H1 (cell line): ENCODE measurements around the gene WDR77. TPM values are rescaled to one million over a fixed set of nuclear protein-coding genes. Genes with fewer than 3 reads are reported as not detected.

ENCODE experiments used
- CTCF ChIA-PET: fragments of 300-600 bp; sonication (Branson Sonifier 250); formaldehyde crosslinking; loops from one replicate; lab custom pipeline; 2021; ENCODE audit not compliant: partially characterized antibody; lab: Charles Lee
- POLR2A ChIA-PET: fragments of 300-600 bp; sonication (Branson Sonifier 250); formaldehyde crosslinking; loops from one replicate; lab custom pipeline; 2021; ENCODE audit warnings: inconsistent platforms; ENCODE audit not compliant: partially characterized antibody; lab: Charles Lee
- DNase-seq, 2 experiments: peaks; one replicate each; pipeline versions ENCODE4 v3.0.0 to v3.0.0-alpha.2; 2010 to 2022; ENCODE audit warnings: low spot score in 2 of 2, low read depth in 1 of 2, mixed read lengths in 1 of 2
- FAIRE-seq: peaks from 2 replicates; lab custom pipeline; 2011; peaks lifted over from hg19 to GRCh38; lab: Jason Lieb, UNC
- H2AFZ ChIP-seq: 2 replicates; pipeline ENCODE4 v1.8.1; 2012; ENCODE audit warnings: low read length, inconsistent platforms
- H2AK5ac ChIP-seq: 2 replicates; pipeline ENCODE4 v1.6.1; 2013; ENCODE audit warnings: low read depth, low read length
- H2BK120ac ChIP-seq: replicated peaks from 2 replicates; pipeline ENCODE3; 2013; ENCODE audit warnings: low read depth, low read length, inconsistent platforms
- H2BK12ac ChIP-seq: 2 replicates; pipeline ENCODE4 v1.6.1; 2013; ENCODE audit warnings: low read depth, low read length
- H2BK15ac ChIP-seq: 2 replicates; pipeline ENCODE4 v1.6.1; 2013; ENCODE audit warnings: low read length
- H2BK20ac ChIP-seq: 2 replicates; pipeline ENCODE4 v1.6.1; 2013; ENCODE audit warnings: low read length
- H2BK5ac ChIP-seq: 2 replicates; pipeline ENCODE4 v1.6.1; 2013; ENCODE audit warnings: low read depth, low read length
- H3K14ac ChIP-seq: 2 replicates; pipeline ENCODE4 v1.6.1; 2013; ENCODE audit warnings: inconsistent platforms; ENCODE audit not compliant: insufficient read length
- H3K18ac ChIP-seq: 2 replicates; pipeline ENCODE4 v1.6.1; 2013; ENCODE audit warnings: low read length; ENCODE audit errors: extremely low read depth
- H3K23ac ChIP-seq: 2 replicates; pipeline ENCODE4 v1.6.1; 2013; ENCODE audit warnings: inconsistent platforms; ENCODE audit not compliant: insufficient read length
- H3K23me2 ChIP-seq: 2 replicates; pipeline ENCODE4 v1.6.1; 2013; ENCODE audit warnings: low read depth, low read length
- H3K27ac ChIP-seq: 2 replicates; pipeline ENCODE4 v1.6.1; 2011; ENCODE audit warnings: low read depth, low read length, inconsistent platforms
- H3K27me3 ChIP-seq, 4 experiments: replicated peaks in 1 of 4; 1 replicate in 1 of 4; 2 replicates in 3 of 4; pipeline versions ENCODE4 v1.6.1 to v1.8.1; 2011 to 2013; ENCODE audit warnings: low read length in 3 of 4, mild to moderate bottlenecking in 3 of 4, inconsistent platforms in 2 of 4, mixed read lengths in 2 of 4, moderate library complexity in 1 of 4; ENCODE audit not compliant: control insufficient read depth in 3 of 4, insufficient read depth in 3 of 4; ENCODE audit errors: extremely low read depth in 1 of 4
- H3K36me3 ChIP-seq, 4 experiments: 2 replicates each; pipeline versions ENCODE4 v1.6.1 to v1.8.1; 2011 to 2013; ENCODE audit warnings: mild to moderate bottlenecking in 4 of 4, low read length in 3 of 4, moderate library complexity in 2 of 4, control low read depth in 1 of 4, inconsistent platforms in 1 of 4; ENCODE audit not compliant: insufficient read depth in 4 of 4, control insufficient read depth in 2 of 4
- H3K4ac ChIP-seq: replicated peaks from 2 replicates; pipeline ENCODE3; 2013; ENCODE audit warnings: low read length, low read depth, mixed read lengths, inconsistent platforms; ENCODE audit not compliant: insufficient read length
- H3K4me1 ChIP-seq, 4 experiments: replicated peaks in 1 of 4; 1 replicate in 1 of 4; 2 replicates in 3 of 4; pipeline versions ENCODE4 v1.6.1 to v1.8.1; 2011 to 2013; ENCODE audit warnings: low read length in 3 of 4, inconsistent platforms in 2 of 4, mixed read lengths in 1 of 4; ENCODE audit not compliant: insufficient read depth in 4 of 4, control insufficient read depth in 3 of 4
- H3K4me2 ChIP-seq, 2 experiments: 2 replicates each; pipeline versions ENCODE4 v1.6.1 to v1.8.1; 2011 to 2013; ENCODE audit warnings: low read depth in 2 of 2, low read length in 2 of 2, control low read depth in 1 of 2, inconsistent platforms in 1 of 2, mild to moderate bottlenecking in 1 of 2; ENCODE audit not compliant: insufficient read depth in 1 of 2
- H3K4me3 ChIP-seq, 4 experiments: fragments of 200-600, 300-600 bp in 1 of 4; sonication (generic), shearing (Covaris generic), sonication (Bioruptor Twin) in 1 of 4; 2 replicates each; pipeline versions ENCODE4 v1.5.1 to v1.8.1; 2011 to 2016; ENCODE audit warnings: low read length in 4 of 4, low read depth in 3 of 4, control low read depth in 2 of 4, inconsistent platforms in 2 of 4, mild to moderate bottlenecking in 2 of 4, mixed read lengths in 1 of 4, moderate library complexity in 1 of 4; ENCODE audit not compliant: insufficient read depth in 2 of 4; ENCODE audit errors: extremely low read depth in 1 of 4
- H3K56ac ChIP-seq: replicated peaks from 2 replicates; pipeline ENCODE3; 2013; ENCODE audit warnings: low read depth, mild to moderate bottlenecking, mixed read lengths, low read length, inconsistent platforms; ENCODE audit not compliant: insufficient read length
- H3K79me1 ChIP-seq: 2 replicates; pipeline ENCODE4 v1.6.1; 2013; ENCODE audit warnings: low read depth, low read length, control low read depth
- H3K79me2 ChIP-seq, 2 experiments: 2 replicates each; pipeline versions ENCODE4 v1.6.1 to v1.8.1; 2012 to 2013; ENCODE audit warnings: low read length in 2 of 2, mild to moderate bottlenecking in 2 of 2, inconsistent platforms in 1 of 2; ENCODE audit not compliant: insufficient read depth in 2 of 2, control insufficient read depth in 1 of 2
- H3K9ac ChIP-seq, 4 experiments: replicated peaks in 1 of 4; 1 replicate in 1 of 4; 2 replicates in 3 of 4; pipeline versions ENCODE4 v1.6.1 to v1.8.1; 2011 to 2013; ENCODE audit warnings: low read depth in 3 of 4, low read length in 3 of 4, control low read depth in 2 of 4, mild to moderate bottlenecking in 2 of 4, moderate library complexity in 2 of 4, inconsistent platforms in 1 of 4; ENCODE audit errors: extremely low read depth in 1 of 4
- H3K9me3 ChIP-seq, 2 experiments: 2 replicates each; pipeline versions ENCODE4 v1.6.1 to v1.8.1; 2012 to 2013; ENCODE audit warnings: mild to moderate bottlenecking in 2 of 2, moderate library complexity in 2 of 2, control low read depth in 1 of 2, inconsistent platforms in 1 of 2, low read depth in 1 of 2, low read length in 1 of 2, mixed read lengths in 1 of 2; ENCODE audit not compliant: insufficient read depth in 2 of 2
- H4K20me1 ChIP-seq, 2 experiments: replicated peaks in 1 of 2; 2 replicates each; pipeline versions ENCODE3 to v1.8.1; 2011 to 2013; ENCODE audit warnings: inconsistent platforms in 2 of 2, low read length in 2 of 2, mild to moderate bottlenecking in 1 of 2; ENCODE audit not compliant: insufficient read depth in 2 of 2, control insufficient read depth in 1 of 2
- H4K5ac ChIP-seq: 2 replicates; pipeline ENCODE4 v1.6.1; 2013; ENCODE audit warnings: low read length, low read depth, mixed read lengths, inconsistent platforms; ENCODE audit not compliant: insufficient read length
- H4K8ac ChIP-seq: 2 replicates; pipeline ENCODE4 v1.8.0; 2013; ENCODE audit warnings: mild to moderate bottlenecking, moderate library complexity, low read length, inconsistent platforms; ENCODE audit not compliant: insufficient read depth; ENCODE audit errors: extremely low read depth
- H4K91ac ChIP-seq: replicated peaks from 2 replicates; pipeline ENCODE3; 2013; ENCODE audit warnings: low read length, mixed read lengths, inconsistent platforms; ENCODE audit not compliant: insufficient read length
- NRF1 ChIP-seq: IDR thresholded peaks from 2 replicates; pipeline ENCODE4 v1.6.1; 2011; ENCODE audit warnings: mild to moderate bottlenecking, low read depth, low read length, improper control_type of control experiment
- RBBP5 ChIP-seq: IDR thresholded peaks from 2 replicates; pipeline ENCODE4 v1.7.1; 2012; ENCODE audit warnings: low read depth, mild to moderate bottlenecking, inconsistent platforms, low read length, moderate library complexity, borderline replicate concordance
- RNF2 ChIP-seq: fragments of 200-900, 300-1000 bp; sonication (generic); IDR thresholded peaks from 2 replicates; pipeline ENCODE4 v1.7.1; 2016; ENCODE audit warnings: borderline replicate concordance, low read depth, mild to moderate bottlenecking, antibody characterized with exemption, low read length; ENCODE audit not compliant: poor library complexity, severe bottlenecking; ENCODE audit errors: missing control alignments
- SUZ12 ChIP-seq: fragments of 200-600 bp; sonication (generic); IDR thresholded peaks from 2 replicates; pipeline ENCODE4 v1.6.1; 2012; ENCODE audit warnings: mild to moderate bottlenecking, inconsistent platforms, low read length, moderate library complexity, mixed read lengths
- WGBS, 2 experiments: shearing (Covaris generic) in 1 of 2; methylation state at CpG; one replicate each; pipeline versions ENCODE4 v1.1.6 to v1.1.7; 2013 to 2015; ENCODE audit warnings: low lambda C conversion rate in 2 of 2, mixed read lengths in 2 of 2, inconsistent platforms in 1 of 2, low coverage in 1 of 2, missing lambda C conversion rate in 1 of 2; ENCODE audit not compliant: insufficient replicate concordance in 2 of 2, insufficient coverage in 1 of 2, insufficient read length in 1 of 2; ENCODE audit errors: extremely low coverage in 1 of 2, missing lambda C conversion rate in 1 of 2; 5-methylcytosine and 5-hydroxymethylcytosine counted together
- polyA plus RNA-seq, 7 experiments: library from polyadenylated mRNA; depleted of rRNA in 3 of 7; stranded (reverse) in 5 of 7; unstranded in 2 of 7; fragments of >200 nt in 5 of 7; fragments of 200-250 nt in 2 of 7; gene quantifications; 1 replicate in 5 of 7; 2 replicates in 1 of 7; 4 replicates in 1 of 7; pipeline versions ENCODE4 v1.2.1 to v1.2.3, GENCODE V29; 2011 to 2013; ENCODE audit warnings: missing spikeins in 2 of 7, mixed read lengths in 2 of 7
- total RNA-seq: library from RNA; stranded (reverse); fragmentation: NEBNext Ultra II Directional; extraction: Animal tissue kit (Norgen Biotek cat#: 25700); gene quantifications from 2 replicates; pipeline ENCODE4 v1.2.1, GENCODE V29; 2021
- TF ChIP-seq, protein P1 (sequence below): IDR thresholded peaks from 2 replicates; pipeline ENCODE4 v1.6.1; 2012; ENCODE audit warnings: inconsistent platforms

The WDR77 gene
- total and polyA plus RNA-seq, 2 of the 8 experiments (the other 6 are each of a cell fraction or from before 2014, with no cell fraction given): 66.0 to 156 TPM

DNA sequence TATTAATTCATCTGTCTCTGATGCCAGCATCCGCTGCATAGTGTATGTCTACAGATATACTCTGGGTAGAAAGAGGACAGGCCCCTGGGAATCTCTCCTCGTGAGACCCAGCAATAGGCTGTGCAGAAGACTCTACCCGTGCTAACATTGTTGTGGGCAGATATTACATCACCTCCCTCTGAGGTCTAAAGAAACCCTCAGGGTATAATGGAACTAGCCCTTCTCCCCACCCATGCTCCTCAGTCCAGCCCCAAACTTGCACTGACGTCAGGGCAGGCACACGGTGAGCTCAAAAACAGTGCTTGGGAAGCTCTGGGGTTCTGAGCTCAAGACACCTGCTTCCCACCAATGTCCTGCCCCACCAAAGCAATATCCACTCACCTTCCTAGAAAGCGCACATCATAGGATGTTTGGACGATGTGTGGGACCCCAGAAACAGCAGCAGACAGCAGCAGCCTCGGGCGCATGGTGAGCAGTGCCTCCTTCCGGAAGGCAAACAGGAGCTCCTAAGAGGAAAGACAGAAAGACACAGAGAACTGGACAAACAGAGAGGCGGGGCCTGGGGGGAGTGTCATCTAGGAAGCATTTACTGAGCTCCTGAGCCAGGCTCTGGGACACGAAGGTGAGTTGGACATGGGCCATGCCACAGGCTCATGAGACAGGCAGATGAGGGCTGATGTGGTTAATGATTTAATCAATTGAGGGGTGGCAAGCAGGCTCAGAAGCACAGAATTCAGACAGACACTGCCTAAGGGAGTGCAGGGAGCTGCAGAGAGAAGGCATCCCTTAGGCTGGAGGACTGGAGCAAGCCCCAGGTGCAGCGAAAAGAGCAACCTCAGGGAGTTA, 26.3 kb downstream of the WDR77 start:
- Histone ChIP-seq H3K4ac (no peak overlapping the region), H3K23ac (no peak overlapping the region), H2AK5ac (no peak overlapping the region), H2BK120ac (no peak overlapping the region), H3K56ac (no peak overlapping the region), H3K4me2 (no peak overlapping the region), H2BK20ac (no peak overlapping the region), H3K79me2 (no peaks in the 10 kb centered on the region), H3K9ac (no peak overlapping the region), H3K27me3 (no peaks in the 10 kb centered on the region; a peak in 1 of 7 replicates), H4K91ac (no peak overlapping the region), H3K4me3 (no peak overlapping the region), H2BK15ac (no peak overlapping the region), H3K9me3 (no peaks in the 10 kb centered on the region), H2BK12ac (no peak overlapping the region), H3K14ac (no peak overlapping the region), H3K27ac (no peak overlapping the region), H4K8ac (no peak overlapping the region), H3K23me2 (no peaks in the 10 kb centered on the region; the same call in 1 of the 2 replicates), H2AFZ (no peak overlapping the region), H2BK5ac (no peak overlapping the region), H3K79me1 (no peaks in the 10 kb centered on the region), H3K36me3 (no peaks in the 10 kb centered on the region), H4K20me1 (no peaks in the 10 kb centered on the region), H3K4me1 (no peaks in the 10 kb centered on the region), H4K5ac (no peak overlapping the region), H3K18ac (no peak overlapping the region)
- WGBS, 2 experiments: 94% methylated on average over 12 of the region's 13 CpGs; no CpG with 5 or more reads in 1 of the 2 experiments
- ChIA-PET CTCF (interaction anchor here (0.8 to 2.5 kb wide), 6 partner anchors 10 to 35 kb away, joined by 3 to 8 read pairs (median 4); no protein-coding TSS in a partner anchor), POLR2A (interaction anchor here (1.3 to 4.6 kb wide), 3 partner anchors 12 to 26 kb away, joined by 4 to 27 read pairs (median 4); partner anchors contain the start of genes ATP5PB and WDR77)
- TF ChIP-seq, protein P1, sequence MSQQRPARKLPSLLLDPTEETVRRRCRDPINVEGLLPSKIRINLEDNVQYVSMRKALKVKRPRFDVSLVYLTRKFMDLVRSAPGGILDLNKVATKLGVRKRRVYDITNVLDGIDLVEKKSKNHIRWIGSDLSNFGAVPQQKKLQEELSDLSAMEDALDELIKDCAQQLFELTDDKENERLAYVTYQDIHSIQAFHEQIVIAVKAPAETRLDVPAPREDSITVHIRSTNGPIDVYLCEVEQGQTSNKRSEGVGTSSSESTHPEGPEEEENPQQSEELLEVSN: no peak
- no peak for TF ChIP-seq RBBP5
- TF ChIP-seq SUZ12: no peak
- TF ChIP-seq NRF1: no peak
- no peak for TF ChIP-seq RNF2
- FAIRE-seq (no peak), DNase-seq (no peak)
